GM03348 (cell line): ENCODE data around the gene KCNH2.
A peak's percentile ranks its signal among the peaks of the same experiment; 100 is the strongest.

Source experiments
- DNase-seq: peaks from one replicate; pipeline ENCODE4 v3.0.0; 2012; ENCODE audit warnings: low spot score

KCNH2 gene

GRCh38 chr7:150959739-150960734 is 18.1 kb downstream of the KCNH2 start:
- no peak for DNase-seq

- DNase-seq, result no peak
Observed at GRCh38 chr7:150959081-150959480, 19.0 kb downstream of the KCNH2 start.

- DNase-seq, result no peak
Observed at GRCh38 chr7:150958597-150958996, 19.5 kb downstream of the KCNH2 start.

- no peak for DNase-seq
Observed at GRCh38 chr7:150958062-150958552, 20.0 kb downstream of the KCNH2 start.

GRCh38 chr7:150957133-150958020 is 20.7 kb downstream of the KCNH2 start:
- DNase-seq, result no peak

- DNase-seq, result no peak
Observed at GRCh38 chr7:150956395-150957132, 21.6 kb downstream of the KCNH2 start.

GRCh38 chr7:150955519-150956394 is 22.4 kb downstream of the KCNH2 start:
- DNase-seq, result peak; percentile 60

- no peak for DNase-seq
Observed at GRCh38 chr7:150954986-150955518, 23.1 kb downstream of the KCNH2 start.

GRCh38 chr7:150954201-150954985 is 23.7 kb downstream of the KCNH2 start:
- DNase-seq, result no peak

GRCh38 chr7:150953061-150953997 is 24.8 kb downstream of the KCNH2 start:
- DNase-seq, result no peak

GRCh38 chr7:150952331-150953050 is 25.6 kb downstream of the KCNH2 start:
- DNase-seq, result no peak

- DNase-seq, result no peak
Observed at GRCh38 chr7:150951521-150951920, 26.6 kb downstream of the KCNH2 start.

GRCh38 chr7:150951181-150951520 is 27.0 kb downstream of the KCNH2 start:
- DNase-seq, result no peak

GRCh38 chr7:150950496-150951180 is 27.5 kb downstream of the KCNH2 start:
- no peak for DNase-seq

GRCh38 chr7:150949971-150950491 is 28.1 kb downstream of the KCNH2 start:
- no peak for DNase-seq

- DNase-seq, result no peak
Observed at GRCh38 chr7:150949564-150949963, 28.6 kb downstream of the KCNH2 start.

GRCh38 chr7:150948791-150949251 is 29.3 kb downstream of the KCNH2 start:
- DNase-seq, result no peak
